Stomach smooth muscle (tissue), 2 donors: ENCODE results near the gene SCN7A.
"Not testable (repeated sequence)": the region's sequence is repeated elsewhere in the genome, so short reads cannot be mapped to it uniquely, and the experiment has no call there.

Experiments used
- H3K27ac ChIP-seq: one replicate; pipeline ENCODE4 v1.7.0; 2013; ENCODE audit warnings: mild to moderate bottlenecking, low read length, inconsistent platforms
- H3K27me3 ChIP-seq, 2 donors: one replicate each; pipeline ENCODE4 v1.7.0; 2013; ENCODE audit warnings: low read length in 2 of 2; ENCODE audit not compliant: insufficient read depth in 2 of 2, control insufficient read depth in 1 of 2
- H3K36me3 ChIP-seq, 2 donors: one replicate each; pipeline ENCODE4 v1.7.0; 2013; ENCODE audit warnings: low read length in 2 of 2; ENCODE audit not compliant: control insufficient read depth in 2 of 2, insufficient read depth in 2 of 2
- H3K4me1 ChIP-seq: one replicate; pipeline ENCODE4 v1.7.0; 2013; ENCODE audit warnings: low read length; ENCODE audit not compliant: control insufficient read depth, insufficient read depth
- H3K4me3 ChIP-seq, 2 donors: one replicate each; pipeline ENCODE4 v1.7.0; 2013; ENCODE audit warnings: low read length in 2 of 2
- H3K9ac ChIP-seq, 2 donors: one replicate each; pipeline ENCODE4 v1.7.0; 2013; ENCODE audit warnings: low read length in 2 of 2, mild to moderate bottlenecking in 1 of 2
- H3K9me3 ChIP-seq, 2 donors: one replicate each; pipeline ENCODE4 v1.7.0; 2013; ENCODE audit warnings: low read length in 2 of 2; ENCODE audit not compliant: control insufficient read depth in 2 of 2
- donor health status: healthy.
- donor health status: Pancreatic carcinoma.

SCN7A gene

DNA sequence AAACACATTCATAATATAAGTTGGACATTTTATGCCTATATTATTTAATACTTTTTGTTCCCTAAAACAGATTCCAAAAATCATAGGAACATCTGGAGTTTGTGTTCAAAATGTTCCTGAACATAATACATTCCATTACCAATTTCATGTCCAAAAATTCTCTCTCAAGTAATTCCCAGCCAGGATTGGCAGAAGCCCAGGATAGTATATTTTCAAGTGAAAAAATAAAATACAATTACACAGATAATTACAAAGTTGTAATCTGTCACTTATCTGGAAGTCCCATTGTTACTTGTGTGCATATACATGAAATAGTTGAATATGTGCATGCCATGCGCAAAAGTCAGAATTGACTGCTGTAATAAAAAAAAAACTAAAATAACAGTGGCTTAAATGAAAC, 5.2 kb upstream of the SCN7A start:
- H3K27me3 ChIP-seq = no peaks in the 10 kb centered on the region

GRCh38 chr2:166491461-166491860, 2.6 kb downstream of the SCN7A start:
- H3K4me3 ChIP-seq = peak overlapping the region in 1 of 2 donors; percentile 59
- no peaks in the 10 kb centered on the region for H3K9me3 ChIP-seq
- H3K27me3 ChIP-seq = peaks cover 0 to 5% of the 10 kb centered on the region in 2 donors
- H3K4me1 ChIP-seq = no peaks in the 10 kb centered on the region
- no peaks in the 10 kb centered on the region for H3K36me3 ChIP-seq
- H3K9ac ChIP-seq = no peak overlapping the region
- no peak overlapping the region for H3K27ac ChIP-seq

More for the DNA sequence above, 5.2 kb upstream of the SCN7A start:
- Histone ChIP-seq H3K9me3 (no peaks in the 10 kb centered on the region), H3K36me3 (no peaks in the 10 kb centered on the region), H3K4me3 (no peak overlapping the region), H3K27ac (no peak overlapping the region), H3K4me1 (no peaks in the 10 kb centered on the region), H3K9ac (no peak overlapping the region)

DNA sequence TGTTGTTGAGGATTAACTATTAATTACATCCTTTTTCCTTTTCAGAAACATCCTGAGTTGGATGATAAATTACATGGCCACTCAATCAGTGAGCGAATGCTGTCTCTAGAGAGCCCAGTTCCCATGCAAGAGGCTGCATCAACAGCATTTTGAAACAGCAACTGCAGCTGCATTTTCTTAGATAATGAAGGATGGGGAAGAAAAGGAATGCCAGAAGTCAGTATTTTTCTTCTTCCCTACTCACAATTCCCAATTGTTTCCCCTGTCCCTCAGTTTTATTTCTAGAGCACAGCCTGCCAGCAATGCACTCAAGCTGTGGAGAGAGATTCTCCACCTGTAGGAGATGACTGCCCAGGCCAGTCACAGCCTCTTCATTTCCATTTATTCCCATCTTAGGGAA, 6.9 kb downstream of the SCN7A start:
- no peak overlapping the region for H3K27ac ChIP-seq
- H3K9ac ChIP-seq = no peak overlapping the region
- no peaks in the 10 kb centered on the region for H3K4me1 ChIP-seq
- H3K4me3 ChIP-seq = no peak overlapping the region
- no peaks in the 10 kb centered on the region for H3K36me3 ChIP-seq
- H3K9me3 ChIP-seq = no peaks in the 10 kb centered on the region
- H3K27me3 ChIP-seq = no peaks in the 10 kb centered on the region

GRCh38 chr2:166485558-166486178, 8.4 kb downstream of the SCN7A start:
- Histone ChIP-seq H3K36me3 (no peaks in the 10 kb centered on the region), H3K9ac (no peak overlapping the region), H3K27me3 (no peaks in the 10 kb centered on the region), H3K4me3 (no peak overlapping the region), H3K27ac (no peak overlapping the region), H3K9me3 (no peaks in the 10 kb centered on the region), H3K4me1 (no peaks in the 10 kb centered on the region)

GRCh38 chr2:166472332-166472731, 21.7 kb downstream of the SCN7A start:
- Histone ChIP-seq H3K4me1 (no peaks in the 10 kb centered on the region), H3K4me3 (no peak overlapping the region), H3K27me3 (no peaks in the 10 kb centered on the region), H3K9me3 (no peaks in the 10 kb centered on the region), H3K36me3 (no peaks in the 10 kb centered on the region), H3K27ac (no peak overlapping the region), H3K9ac (no peak overlapping the region)

- Histone ChIP-seq H3K4me1 (no peaks in the 10 kb centered on the region), H3K27ac (no peak overlapping the region), H3K36me3 (no peaks in the 10 kb centered on the region), H3K9me3 (no peaks in the 10 kb centered on the region), H3K4me3 (no peak overlapping the region), H3K27me3 (no peaks in the 10 kb centered on the region), H3K9ac (no peak overlapping the region)
Measured at GRCh38 chr2:166468124-166469024, 25.7 kb downstream of the SCN7A start.

DNA sequence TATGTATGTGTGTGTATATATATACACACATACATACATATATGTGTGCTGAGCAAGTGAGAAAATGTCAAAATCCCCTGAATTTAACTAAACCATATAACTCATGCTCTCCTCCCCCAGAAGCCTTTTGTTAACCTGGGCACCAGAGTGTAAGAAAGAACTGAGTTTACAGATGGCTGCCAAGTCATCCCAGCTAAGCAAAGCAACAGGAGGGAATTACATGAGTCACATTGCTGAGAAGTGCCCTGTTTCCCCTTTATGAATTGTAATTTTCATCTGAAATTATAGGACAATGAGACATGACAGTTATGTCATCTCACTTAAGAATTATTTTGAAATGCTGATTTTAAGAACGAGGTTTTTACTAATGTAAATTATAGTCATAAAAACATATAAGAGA, 29.9 kb downstream of the SCN7A start:
- H3K9me3 ChIP-seq = no peaks in the 10 kb centered on the region
- no peaks in the 10 kb centered on the region for H3K4me1 ChIP-seq
- H3K27me3 ChIP-seq = no peaks in the 10 kb centered on the region
- H3K36me3 ChIP-seq = no peaks in the 10 kb centered on the region
- H3K4me3 ChIP-seq = no peak overlapping the region
- no peak overlapping the region for H3K9ac ChIP-seq
- H3K27ac ChIP-seq = no peak overlapping the region

- Histone ChIP-seq H3K36me3 (no peaks in the 10 kb centered on the region), H3K27ac (no peak overlapping the region), H3K9me3 (no peaks in the 10 kb centered on the region), H3K4me1 (no peaks in the 10 kb centered on the region), H3K27me3 (no peaks in the 10 kb centered on the region), H3K9ac (no peak overlapping the region), H3K4me3 (no peak overlapping the region)
Measured at GRCh38 chr2:166463640-166464039, 30.4 kb downstream of the SCN7A start.

- H3K27me3 ChIP-seq = no peaks in the 10 kb centered on the region
- no peak overlapping the region for H3K4me3 ChIP-seq
- H3K9ac ChIP-seq = no peak overlapping the region
- H3K27ac ChIP-seq = no peak overlapping the region
- peaks cover 0 to 3% of the 10 kb centered on the region in 2 donors for H3K36me3 ChIP-seq
- no peaks in the 10 kb centered on the region for H3K9me3 ChIP-seq
- H3K4me1 ChIP-seq = no peaks in the 10 kb centered on the region
Measured at GRCh38 chr2:166458674-166459073, 35.4 kb downstream of the SCN7A start.

DNA sequence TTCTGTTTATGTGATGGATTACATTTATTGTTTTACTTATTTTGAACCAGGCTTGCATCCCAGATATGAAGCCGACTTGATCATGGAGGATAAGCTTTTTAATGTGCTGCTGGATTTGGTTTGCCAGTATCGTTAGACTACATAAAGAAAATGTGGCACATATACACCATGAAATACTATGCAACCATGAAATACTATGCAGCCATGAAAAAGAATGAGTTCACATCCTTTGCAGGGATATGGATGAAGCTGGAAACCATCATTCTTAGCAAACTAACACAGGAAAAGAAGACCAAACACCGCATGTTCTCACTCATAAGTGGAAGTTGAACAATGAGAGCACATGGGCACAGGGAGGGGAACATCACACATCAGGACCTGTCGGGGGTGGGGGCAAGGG, 38.2 kb downstream of the SCN7A start:
- H3K4me1 ChIP-seq, H3K9me3 ChIP-seq, H3K9ac ChIP-seq, H3K27me3 ChIP-seq, H3K4me3 ChIP-seq, H3K27ac ChIP-seq, H3K36me3 ChIP-seq: not testable (repeated sequence)

DNA sequence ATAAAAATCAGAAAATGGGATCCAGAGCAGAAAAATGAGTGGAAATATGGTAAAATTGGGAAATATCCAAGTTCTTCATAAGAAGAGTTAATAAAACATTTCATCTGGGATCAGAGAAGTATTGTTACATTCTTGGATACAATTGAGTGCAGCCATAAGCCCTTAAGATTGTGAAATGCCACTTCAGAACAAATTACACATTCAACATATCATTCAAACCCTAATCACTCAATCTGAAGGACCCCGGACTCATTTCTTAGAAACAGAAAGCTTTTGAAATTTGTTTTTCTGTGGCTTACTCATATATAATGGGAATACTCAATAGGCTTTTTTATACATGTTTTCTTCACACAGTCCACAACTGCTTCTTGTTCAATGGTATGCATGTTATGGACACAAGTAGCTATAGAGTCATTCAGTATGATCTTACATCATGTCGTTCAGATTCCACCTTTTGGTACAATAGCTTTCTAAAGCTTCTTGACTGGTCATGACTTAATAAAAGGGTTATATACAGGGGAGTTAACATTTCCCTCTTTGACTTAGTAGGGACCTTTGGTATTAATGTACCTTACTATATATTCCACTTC, 39.9 kb downstream of the SCN7A start:
- Histone ChIP-seq H3K4me1 (no peaks in the 10 kb centered on the region), H3K9ac (no peak overlapping the region), H3K27ac (no peak overlapping the region), H3K36me3 (peaks cover 0 to 3% of the 10 kb centered on the region in 2 donors), H3K9me3 (no peaks in the 10 kb centered on the region), H3K4me3 (no peak overlapping the region), H3K27me3 (no peaks in the 10 kb centered on the region)
